H1 (cell line): ENCODE data around the gene HNRNPA1. TPM values are rescaled to one million over a fixed set of nuclear protein-coding genes. Genes with fewer than 3 reads are reported as not detected.
A peak's percentile ranks its signal among the peaks of the same experiment; 100 is the strongest.

Experiments
- CTCF ChIA-PET: fragments of 300-600 bp; sonication (Branson Sonifier 250); formaldehyde crosslinking; loops from one replicate; lab custom pipeline; 2021; ENCODE audit not compliant: partially characterized antibody; lab: Charles Lee
- POLR2A ChIA-PET: fragments of 300-600 bp; sonication (Branson Sonifier 250); formaldehyde crosslinking; loops from one replicate; lab custom pipeline; 2021; ENCODE audit warnings: inconsistent platforms; ENCODE audit not compliant: partially characterized antibody; lab: Charles Lee
- DNase-seq, 2 experiments: peaks; one replicate each; pipeline versions ENCODE4 v3.0.0 to v3.0.0-alpha.2; 2010 to 2022; ENCODE audit warnings: low spot score in 2 of 2, low read depth in 1 of 2, mixed read lengths in 1 of 2
- FAIRE-seq: peaks from 2 replicates; lab custom pipeline; 2011; peaks lifted over from hg19 to GRCh38; lab: Jason Lieb, UNC
- H2AFZ ChIP-seq: 2 replicates; pipeline ENCODE4 v1.8.1; 2012; ENCODE audit warnings: low read length, inconsistent platforms
- H2AK5ac ChIP-seq: 2 replicates; pipeline ENCODE4 v1.6.1; 2013; ENCODE audit warnings: low read depth, low read length
- H2BK120ac ChIP-seq: replicated peaks from 2 replicates; pipeline ENCODE3; 2013; ENCODE audit warnings: low read depth, low read length, inconsistent platforms
- H2BK12ac ChIP-seq: 2 replicates; pipeline ENCODE4 v1.6.1; 2013; ENCODE audit warnings: low read depth, low read length
- H2BK15ac ChIP-seq: 2 replicates; pipeline ENCODE4 v1.6.1; 2013; ENCODE audit warnings: low read length
- H2BK20ac ChIP-seq: 2 replicates; pipeline ENCODE4 v1.6.1; 2013; ENCODE audit warnings: low read length
- H2BK5ac ChIP-seq: 2 replicates; pipeline ENCODE4 v1.6.1; 2013; ENCODE audit warnings: low read depth, low read length
- H3K14ac ChIP-seq: 2 replicates; pipeline ENCODE4 v1.6.1; 2013; ENCODE audit warnings: inconsistent platforms; ENCODE audit not compliant: insufficient read length
- H3K18ac ChIP-seq: 2 replicates; pipeline ENCODE4 v1.6.1; 2013; ENCODE audit warnings: low read length; ENCODE audit errors: extremely low read depth
- H3K23ac ChIP-seq: 2 replicates; pipeline ENCODE4 v1.6.1; 2013; ENCODE audit warnings: inconsistent platforms; ENCODE audit not compliant: insufficient read length
- H3K23me2 ChIP-seq: 2 replicates; pipeline ENCODE4 v1.6.1; 2013; ENCODE audit warnings: low read depth, low read length
- H3K27ac ChIP-seq: 2 replicates; pipeline ENCODE4 v1.6.1; 2011; ENCODE audit warnings: low read depth, low read length, inconsistent platforms
- H3K27me3 ChIP-seq, 4 experiments: replicated peaks in 1 of 4; 1 replicate in 1 of 4; 2 replicates in 3 of 4; pipeline versions ENCODE4 v1.6.1 to v1.8.1; 2011 to 2013; ENCODE audit warnings: low read length in 3 of 4, mild to moderate bottlenecking in 3 of 4, inconsistent platforms in 2 of 4, mixed read lengths in 2 of 4, moderate library complexity in 1 of 4; ENCODE audit not compliant: control insufficient read depth in 3 of 4, insufficient read depth in 3 of 4; ENCODE audit errors: extremely low read depth in 1 of 4
- H3K36me3 ChIP-seq, 4 experiments: 2 replicates each; pipeline versions ENCODE4 v1.6.1 to v1.8.1; 2011 to 2013; ENCODE audit warnings: mild to moderate bottlenecking in 4 of 4, low read length in 3 of 4, moderate library complexity in 2 of 4, control low read depth in 1 of 4, inconsistent platforms in 1 of 4; ENCODE audit not compliant: insufficient read depth in 4 of 4, control insufficient read depth in 2 of 4
- H3K4ac ChIP-seq: replicated peaks from 2 replicates; pipeline ENCODE3; 2013; ENCODE audit warnings: low read length, low read depth, mixed read lengths, inconsistent platforms; ENCODE audit not compliant: insufficient read length
- H3K4me1 ChIP-seq, 4 experiments: replicated peaks in 1 of 4; 1 replicate in 1 of 4; 2 replicates in 3 of 4; pipeline versions ENCODE4 v1.6.1 to v1.8.1; 2011 to 2013; ENCODE audit warnings: low read length in 3 of 4, inconsistent platforms in 2 of 4, mixed read lengths in 1 of 4; ENCODE audit not compliant: insufficient read depth in 4 of 4, control insufficient read depth in 3 of 4
- H3K4me2 ChIP-seq, 2 experiments: 2 replicates each; pipeline versions ENCODE4 v1.6.1 to v1.8.1; 2011 to 2013; ENCODE audit warnings: low read depth in 2 of 2, low read length in 2 of 2, control low read depth in 1 of 2, inconsistent platforms in 1 of 2, mild to moderate bottlenecking in 1 of 2; ENCODE audit not compliant: insufficient read depth in 1 of 2
- H3K4me3 ChIP-seq, 4 experiments: fragments of 200-600, 300-600 bp in 1 of 4; sonication (generic), shearing (Covaris generic), sonication (Bioruptor Twin) in 1 of 4; 2 replicates each; pipeline versions ENCODE4 v1.5.1 to v1.8.1; 2011 to 2016; ENCODE audit warnings: low read length in 4 of 4, low read depth in 3 of 4, control low read depth in 2 of 4, inconsistent platforms in 2 of 4, mild to moderate bottlenecking in 2 of 4, mixed read lengths in 1 of 4, moderate library complexity in 1 of 4; ENCODE audit not compliant: insufficient read depth in 2 of 4; ENCODE audit errors: extremely low read depth in 1 of 4
- H3K56ac ChIP-seq: replicated peaks from 2 replicates; pipeline ENCODE3; 2013; ENCODE audit warnings: low read depth, mild to moderate bottlenecking, mixed read lengths, low read length, inconsistent platforms; ENCODE audit not compliant: insufficient read length
- H3K79me1 ChIP-seq: 2 replicates; pipeline ENCODE4 v1.6.1; 2013; ENCODE audit warnings: low read depth, low read length, control low read depth
- H3K79me2 ChIP-seq, 2 experiments: 2 replicates each; pipeline versions ENCODE4 v1.6.1 to v1.8.1; 2012 to 2013; ENCODE audit warnings: low read length in 2 of 2, mild to moderate bottlenecking in 2 of 2, inconsistent platforms in 1 of 2; ENCODE audit not compliant: insufficient read depth in 2 of 2, control insufficient read depth in 1 of 2
- H3K9ac ChIP-seq, 4 experiments: replicated peaks in 1 of 4; 1 replicate in 1 of 4; 2 replicates in 3 of 4; pipeline versions ENCODE4 v1.6.1 to v1.8.1; 2011 to 2013; ENCODE audit warnings: low read depth in 3 of 4, low read length in 3 of 4, control low read depth in 2 of 4, mild to moderate bottlenecking in 2 of 4, moderate library complexity in 2 of 4, inconsistent platforms in 1 of 4; ENCODE audit errors: extremely low read depth in 1 of 4
- H3K9me3 ChIP-seq, 2 experiments: 2 replicates each; pipeline versions ENCODE4 v1.6.1 to v1.8.1; 2012 to 2013; ENCODE audit warnings: mild to moderate bottlenecking in 2 of 2, moderate library complexity in 2 of 2, control low read depth in 1 of 2, inconsistent platforms in 1 of 2, low read depth in 1 of 2, low read length in 1 of 2, mixed read lengths in 1 of 2; ENCODE audit not compliant: insufficient read depth in 2 of 2
- H4K20me1 ChIP-seq, 2 experiments: replicated peaks in 1 of 2; 2 replicates each; pipeline versions ENCODE3 to v1.8.1; 2011 to 2013; ENCODE audit warnings: inconsistent platforms in 2 of 2, low read length in 2 of 2, mild to moderate bottlenecking in 1 of 2; ENCODE audit not compliant: insufficient read depth in 2 of 2, control insufficient read depth in 1 of 2
- H4K5ac ChIP-seq: 2 replicates; pipeline ENCODE4 v1.6.1; 2013; ENCODE audit warnings: low read length, low read depth, mixed read lengths, inconsistent platforms; ENCODE audit not compliant: insufficient read length
- H4K8ac ChIP-seq: 2 replicates; pipeline ENCODE4 v1.8.0; 2013; ENCODE audit warnings: mild to moderate bottlenecking, moderate library complexity, low read length, inconsistent platforms; ENCODE audit not compliant: insufficient read depth; ENCODE audit errors: extremely low read depth
- H4K91ac ChIP-seq: replicated peaks from 2 replicates; pipeline ENCODE3; 2013; ENCODE audit warnings: low read length, mixed read lengths, inconsistent platforms; ENCODE audit not compliant: insufficient read length
- ATF2 ChIP-seq: IDR thresholded peaks from 2 replicates; pipeline ENCODE4 v1.6.1; 2012; ENCODE audit warnings: low read length, inconsistent platforms
- JUN ChIP-seq: IDR thresholded peaks from 2 replicates; pipeline ENCODE4 v1.6.1; 2011; ENCODE audit warnings: low read depth, mild to moderate bottlenecking, improper control_type of control experiment, low read length
- JUND ChIP-seq: IDR thresholded peaks from 2 replicates; pipeline ENCODE4 v1.6.1; 2011; ENCODE audit warnings: mild to moderate bottlenecking, improper control_type of control experiment, low read length
- NRF1 ChIP-seq: IDR thresholded peaks from 2 replicates; pipeline ENCODE4 v1.6.1; 2011; ENCODE audit warnings: mild to moderate bottlenecking, low read depth, low read length, improper control_type of control experiment
- POLR2A ChIP-seq, 2 experiments: IDR thresholded peaks; 1 replicate in 1 of 2; 2 replicates in 1 of 2; pipeline ENCODE4 v1.6.1; 2011; ENCODE audit warnings: low read depth in 2 of 2, low read length in 2 of 2, mild to moderate bottlenecking in 2 of 2; ENCODE audit errors: control extremely low read depth in 1 of 2
- POLR2AphosphoS5 ChIP-seq: IDR thresholded peaks from 2 replicates; pipeline ENCODE4 v1.6.1; 2011; ENCODE audit warnings: low read depth, low read length
- SIRT6 ChIP-seq: IDR thresholded peaks from one replicate; pipeline ENCODE4 v1.7.1; 2012; ENCODE audit warnings: low read length, inconsistent platforms
- WGBS, 2 experiments: shearing (Covaris generic) in 1 of 2; methylation state at CpG; one replicate each; pipeline versions ENCODE4 v1.1.6 to v1.1.7; 2013 to 2015; ENCODE audit warnings: low lambda C conversion rate in 2 of 2, mixed read lengths in 2 of 2, inconsistent platforms in 1 of 2, low coverage in 1 of 2, missing lambda C conversion rate in 1 of 2; ENCODE audit not compliant: insufficient replicate concordance in 2 of 2, insufficient coverage in 1 of 2, insufficient read length in 1 of 2; ENCODE audit errors: extremely low coverage in 1 of 2, missing lambda C conversion rate in 1 of 2; 5-methylcytosine and 5-hydroxymethylcytosine counted together
- polyA plus RNA-seq, 7 experiments: library from polyadenylated mRNA; depleted of rRNA in 3 of 7; stranded (reverse) in 5 of 7; unstranded in 2 of 7; fragments of >200 nt in 5 of 7; fragments of 200-250 nt in 2 of 7; gene quantifications; 1 replicate in 5 of 7; 2 replicates in 1 of 7; 4 replicates in 1 of 7; pipeline versions ENCODE4 v1.2.1 to v1.2.3, GENCODE V29; 2011 to 2013; ENCODE audit warnings: missing spikeins in 2 of 7, mixed read lengths in 2 of 7
- total RNA-seq: library from RNA; stranded (reverse); fragmentation: NEBNext Ultra II Directional; extraction: Animal tissue kit (Norgen Biotek cat#: 25700); gene quantifications from 2 replicates; pipeline ENCODE4 v1.2.1, GENCODE V29; 2021

Gene HNRNPA1
- total and polyA plus RNA-seq, 2 of the 8 experiments (the other 6 are each of a cell fraction or from before 2014, with no cell fraction given): 835 to 2,738 TPM

DNA sequence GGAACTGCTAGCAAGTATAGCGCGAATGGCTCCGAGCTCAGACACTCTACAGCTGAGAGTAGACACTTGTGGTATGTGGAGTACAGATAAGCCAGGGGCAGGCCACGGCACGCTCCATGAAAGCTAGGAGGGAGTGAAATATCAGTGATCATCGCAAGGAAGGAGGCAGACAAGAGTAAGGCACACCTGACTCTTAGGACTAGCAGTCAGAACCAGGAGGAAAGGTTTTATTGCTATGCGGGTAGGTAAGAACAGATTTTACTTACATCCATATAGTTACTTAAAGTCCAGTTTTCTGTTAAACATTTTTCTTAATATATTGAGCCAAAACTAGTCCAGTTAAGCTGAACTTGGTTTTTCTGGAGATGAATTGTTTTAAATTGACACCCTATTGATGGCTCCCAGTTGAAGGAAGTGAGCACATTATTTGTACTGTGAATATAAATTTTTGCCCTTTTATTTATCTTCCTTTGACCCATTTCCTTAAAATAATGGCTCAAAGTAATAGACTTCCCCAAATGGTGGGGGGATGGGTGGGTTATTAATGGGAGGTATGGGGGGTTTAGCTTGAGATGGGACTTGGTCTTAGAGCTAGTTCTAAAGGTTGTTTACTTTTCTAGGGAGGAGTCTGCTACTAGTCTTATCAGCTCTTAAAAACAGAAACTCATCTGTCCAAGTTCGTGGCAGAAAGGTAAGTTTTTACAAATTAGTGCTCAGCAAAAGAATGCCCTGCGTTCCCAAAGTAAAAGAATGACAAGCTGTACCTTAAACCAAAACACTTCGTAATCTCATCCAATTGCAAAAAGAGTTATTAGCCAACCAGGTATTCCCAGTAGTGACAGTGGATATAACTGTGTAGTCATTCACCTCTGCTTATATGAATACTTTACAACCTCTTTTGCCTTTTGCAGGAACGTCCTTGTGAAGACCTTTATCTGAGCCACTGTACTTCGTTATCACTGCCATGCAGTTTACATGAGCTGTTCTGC lies 5.8 kb downstream of the HNRNPA1 start:
- peaks cover 2 to 30% of the 10 kb centered on the region in 2 experiments; a peak in 3 of 4 replicates for H3K79me2 ChIP-seq
- peak overlapping the region; percentile 47 for H4K8ac ChIP-seq
- H3K4me3 ChIP-seq: no peak overlapping the region
- H3K23ac ChIP-seq: no peak overlapping the region
- no peak for TF ChIP-seq JUND
- TF ChIP-seq NRF1: no peak
- peak; percentile 99 for TF ChIP-seq POLR2AphosphoS5
- peak; percentile 43 for TF ChIP-seq SIRT6
- TF ChIP-seq ATF2: 0 out of 2 replicates have a peak, but pooled peaks have one; percentile 37
- no peak for TF ChIP-seq JUN
- TF ChIP-seq POLR2A (IDR thresholded peaks at IDR 0.05; ENCODE audit: control extremely low read depth in 1 of 2, low read depth in 2 of 2, low read length in 2 of 2): peak; percentile 93 to 96
- no peak overlapping the region for H3K9ac ChIP-seq
- no peak overlapping the region for H3K18ac ChIP-seq
- no peak overlapping the region for H2BK5ac ChIP-seq
- no peak overlapping the region for H3K14ac ChIP-seq
- H4K5ac ChIP-seq: no peak overlapping the region
- peaks cover 8% of the 10 kb centered on the region for H3K23me2 ChIP-seq
- no peak overlapping the region for H2BK12ac ChIP-seq
- no peak overlapping the region for H2BK120ac ChIP-seq
- no peak overlapping the region for H3K27ac ChIP-seq
- no peaks in the 10 kb centered on the region for H3K79me1 ChIP-seq
- ChIA-PET POLR2A (interaction anchor here (0.5 to 15.0 kb wide), 31 partner anchors 8 to 897 kb away, joined by 3 to 1006 read pairs (median 12); partner anchors contain the start of genes CBX5, COPZ1, HNRNPA1 and NFE2), CTCF (interaction anchor here (0.5 to 2.4 kb wide), 20 partner anchors 7 to 106 kb away, joined by 3 to 14 read pairs (median 4); partner anchors contain the start of genes COPZ1 and NFE2)
- DNase-seq (no peak), FAIRE-seq (no peak)
- no peak overlapping the region for H2BK20ac ChIP-seq
- no peak overlapping the region for H2BK15ac ChIP-seq
- H4K20me1 ChIP-seq: peaks cover 18 to 21% of the 10 kb centered on the region in 2 experiments
- H2AK5ac ChIP-seq: no peak overlapping the region
- no peak overlapping the region for H2AFZ ChIP-seq
- 89% methylated on average over 12 of the region's 12 CpGs; no CpG with 5 or more reads in 1 of the 2 experiments for WGBS, 2 experiments
- H3K4ac ChIP-seq: no peak overlapping the region
- no peaks in the 10 kb centered on the region for H3K9me3 ChIP-seq
- H3K4me1 ChIP-seq: peaks cover 0 to 7% (median 3%) of the 10 kb centered on the region in 4 experiments; a peak in 5 of 7 replicates
- H4K91ac ChIP-seq: no peak overlapping the region
- no peaks in the 10 kb centered on the region for H3K27me3 ChIP-seq
- H3K56ac ChIP-seq: no peak overlapping the region
- H3K36me3 ChIP-seq: peaks cover 43 to 71% (median 58%) of the 10 kb centered on the region in 4 experiments
- peak overlapping the region; percentile 9 to 37; a peak in 2 of 4 replicates for H3K4me2 ChIP-seq
